ENCODE data around the gene HNRNPL. TPM values are rescaled to one million over a fixed set of nuclear protein-coding genes. Genes with fewer than 3 reads are reported as not detected.
A peak's percentile ranks its signal among the peaks of the same experiment; 100 is the strongest.

Gene HNRNPL
- total and polyA plus RNA-seq, 8 donors = 111 to 242 (median 153) TPM

- Histone ChIP-seq H3K27me3 (no peaks in the 10 kb centered on the region), H3K36me3 (peaks cover 84 to 92% (median 86%) of the 10 kb centered on the region in 4 donors), H3K4me1 (peaks cover 44 to 93% (median 74%) of the 10 kb centered on the region in 4 donors), H3K27ac (peak overlapping the region in 2 of 5 donors; percentile 52 to 63), H3K4me3 (no peak overlapping the region), H3K9me3 (no peaks in the 10 kb centered on the region)
- intact Hi-C loops (cut with DNase I; ENCODE audit: low total_unique reads) = no loop called here
- TF ChIP-seq EP300 (IDR thresholded peaks at IDR 0.05) = no peak
- WGBS, 5 donors = 83 to 88% (median 87%) methylated on average over 11 of the region's 11 CpGs
- DNase-seq = no peak
These were observed 5.6 kb downstream of the HNRNPL start for GRCh38 chr19:38844093-38844686.

- Histone ChIP-seq H3K4me3 (no peak overlapping the region), H3K36me3 (peaks cover 93 to 100% (median 96%) of the 10 kb centered on the region in 4 donors), H3K4me1 (peaks cover 45 to 97% (median 76%) of the 10 kb centered on the region in 4 donors), H3K9me3 (no peaks in the 10 kb centered on the region), H3K27ac (peak overlapping the region; percentile 16 to 63 (median 51)), H3K27me3 (no peaks in the 10 kb centered on the region)
- TF ChIP-seq CTCF (IDR thresholded peaks at IDR 0.05) (no peak), POLR2A (IDR thresholded peaks at IDR 0.05) (no peak), EP300 (IDR thresholded peaks at IDR 0.05) (no peak), POLR2AphosphoS5 (IDR thresholded peaks at IDR 0.05) (no peak)
- DNase-seq = no peak
- intact Hi-C loops (cut with DNase I; ENCODE audit: low total_unique reads) = no loop called here
- 92 to 97% (median 93%) methylated on average over 8 to 9 of the region's 9 CpGs for WGBS, 5 donors
These were observed 6.5 kb downstream of the HNRNPL start for GRCh38 chr19:38843175-38843758.

GRCh38 chr19:38842439-38843174, 7.2 kb downstream of the HNRNPL start:
- peaks cover 99 to 100% (median 100%) of the 10 kb centered on the region in 4 donors for H3K36me3 ChIP-seq
- TF ChIP-seq POLR2AphosphoS5 (IDR thresholded peaks at IDR 0.05) = peak in 1 of 3 donors; percentile 37
- no peak for TF ChIP-seq CTCF (IDR thresholded peaks at IDR 0.05)
- no peaks in the 10 kb centered on the region for H3K27me3 ChIP-seq
- H3K9me3 ChIP-seq = no peaks in the 10 kb centered on the region
- WGBS, 5 donors = 77 to 87% (median 82%) methylated on average over 15 to 17 of the region's 17 CpGs
- H3K27ac ChIP-seq = peak overlapping the region; percentile 16 to 78 (median 52)
- intact Hi-C loops (cut with DNase I; ENCODE audit: low total_unique reads) = no loop called here
- H3K4me1 ChIP-seq = peaks cover 44 to 97% (median 75%) of the 10 kb centered on the region in 4 donors
- no peak overlapping the region for H3K4me3 ChIP-seq
- no peak for DNase-seq

GRCh38 chr19:38841787-38842438, 7.9 kb downstream of the HNRNPL start:
- WGBS, 5 donors = 85 to 91% (median 87%) methylated on average over 19 of the region's 19 CpGs
- no peak for DNase-seq
- TF ChIP-seq EP300 (IDR thresholded peaks at IDR 0.05) (no peak), CTCF (IDR thresholded peaks at IDR 0.05) (no peak), POLR2AphosphoS5 (IDR thresholded peaks at IDR 0.05) (peak in 1 of 3 donors; percentile 12), POLR2A (IDR thresholded peaks at IDR 0.05) (no peak)
- peak overlapping the region in 1 of 4 donors; percentile 0 for H3K4me3 ChIP-seq
- peaks cover 44 to 97% (median 75%) of the 10 kb centered on the region in 4 donors for H3K4me1 ChIP-seq
- no peaks in the 10 kb centered on the region for H3K9me3 ChIP-seq
- intact Hi-C loops (cut with DNase I; ENCODE audit: low total_unique reads) = no loop called here
- H3K27me3 ChIP-seq = no peaks in the 10 kb centered on the region
- peak overlapping the region; percentile 9 to 78 (median 63) for H3K27ac ChIP-seq
- peaks cover 99 to 100% (median 100%) of the 10 kb centered on the region in 4 donors for H3K36me3 ChIP-seq
